GM19043 (cell line): Measurements from ENCODE around the gene KIAA1217.
A peak's percentile ranks its signal among the peaks of the same experiment; 100 is the strongest.

ENCODE experiments used
- ATAC-seq: cut with Tn5 transposase; IDR thresholded peaks from one replicate; pipeline ENCODE4 v1.9.1; 2021; ENCODE audit warnings: low read depth; ENCODE audit not compliant: unreplicated experiment

The KIAA1217 gene

GRCh38 chr10:24207781-24208611 lies 942 bp upstream of the KIAA1217 start:
- no peak for ATAC-seq

GRCh38 chr10:24209432-24209771 lies 464 bp downstream of the KIAA1217 start:
- peak; percentile 20 for ATAC-seq

GRCh38 chr10:24209946-24210491 lies 1.1 kb downstream of the KIAA1217 start:
- peak; percentile 53 for ATAC-seq

GRCh38 chr10:24210501-24210900 lies 1.6 kb downstream of the KIAA1217 start:
- ATAC-seq, result no peak

GRCh38 chr10:24213266-24213665 lies 4.3 kb downstream of the KIAA1217 start:
- no peak for ATAC-seq

- ATAC-seq, result no peak
Observed at GRCh38 chr10:24213881-24214280, 4.9 kb downstream of the KIAA1217 start.

GRCh38 chr10:24214762-24215161 lies 5.8 kb downstream of the KIAA1217 start:
- no peak for ATAC-seq

GRCh38 chr10:24215196-24215595 lies 6.3 kb downstream of the KIAA1217 start:
- no peak for ATAC-seq

GRCh38 chr10:24215603-24216002 lies 6.7 kb downstream of the KIAA1217 start:
- ATAC-seq, result no peak

GRCh38 chr10:24219963-24220362 lies 11.0 kb downstream of the KIAA1217 start:
- ATAC-seq, result no peak

GRCh38 chr10:24223341-24223740 lies 14.4 kb downstream of the KIAA1217 start:
- no peak for ATAC-seq

- no peak for ATAC-seq
Observed at GRCh38 chr10:24223953-24224352, 15.0 kb downstream of the KIAA1217 start.

GRCh38 chr10:24228642-24229041 lies 19.7 kb downstream of the KIAA1217 start:
- ATAC-seq, result no peak

GRCh38 chr10:24229909-24230308 lies 21.0 kb downstream of the KIAA1217 start:
- ATAC-seq, result no peak

GRCh38 chr10:24231200-24231599 lies 22.3 kb downstream of the KIAA1217 start:
- no peak for ATAC-seq

- no peak for ATAC-seq
Observed at GRCh38 chr10:24234784-24235183, 25.8 kb downstream of the KIAA1217 start.

GRCh38 chr10:24235471-24235870 lies 26.5 kb downstream of the KIAA1217 start:
- no peak for ATAC-seq

- no peak for ATAC-seq
Observed at GRCh38 chr10:24237801-24238395, 29.0 kb downstream of the KIAA1217 start.

- no peak for ATAC-seq
Observed at GRCh38 chr10:24238519-24239247, 29.7 kb downstream of the KIAA1217 start.

GRCh38 chr10:24239289-24240040 lies 30.5 kb downstream of the KIAA1217 start:
- no peak for ATAC-seq
